ENCODE data around the gene RPL9. TPM values are rescaled to one million over a fixed set of nuclear protein-coding genes. Genes with fewer than 3 reads are reported as not detected.

RPL9 gene
- total RNA-seq, result 1,737 and 2,744 TPM in 2 replicates

GRCh38 chr4:39458505-39459300, at the start of gene RPL9, which contains the start of gene LIAS:
TSS of gene RPL9 (minus strand) at chr4:39458922. CDS start at chr4:39458439, 483 bp downstream.
TSS of gene LIAS (plus strand) at chr4:39459056. CDS start at chr4:39459118, 62 bp downstream.

DNA sequence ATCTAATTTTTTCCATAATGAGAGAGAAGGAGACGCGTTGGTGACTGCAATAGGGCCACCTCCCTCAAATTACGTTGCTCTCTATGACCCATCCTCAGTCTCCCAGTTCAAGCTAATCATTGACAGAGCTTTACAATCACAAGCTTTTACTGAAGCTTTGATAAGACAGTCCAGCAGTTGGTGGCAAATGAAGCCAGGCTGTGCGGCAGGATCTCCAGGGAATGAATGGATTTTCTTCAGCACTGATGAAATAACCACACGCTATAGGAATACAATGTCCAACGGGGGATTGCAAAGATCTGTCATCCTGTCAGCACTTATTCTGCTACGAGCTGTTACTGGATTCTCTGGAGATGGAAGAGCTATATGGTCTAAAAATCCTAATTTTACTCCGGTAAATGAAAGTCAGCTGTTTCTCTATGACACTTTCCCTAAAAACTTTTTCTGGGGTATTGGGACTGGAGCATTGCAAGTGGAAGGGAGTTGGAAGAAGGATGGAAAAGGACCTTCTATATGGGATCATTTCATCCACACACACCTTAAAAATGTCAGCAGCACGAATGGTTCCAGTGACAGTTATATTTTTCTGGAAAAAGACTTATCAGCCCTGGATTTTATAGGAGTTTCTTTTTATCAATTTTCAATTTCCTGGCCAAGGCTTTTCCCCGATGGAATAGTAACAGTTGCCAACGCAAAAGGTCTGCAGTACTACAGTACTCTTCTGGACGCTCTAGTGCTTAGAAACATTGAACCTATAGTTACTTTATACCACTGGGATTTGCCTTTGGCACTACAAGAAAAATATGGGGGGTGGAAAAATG, 51.7 kb downstream of the RPL9 start, which contains the start of gene KLB:
KLB (plus strand) TSS at position 168 of the 821 bp plus-strand sequence; CDS start at position 188, 20 bp downstream.

Small RNA genes lying within 50 kb of the gene (small RNA-seq; reads per million reads assigned to genes)
- not detected for gene MIR5591
- gene RF00019, result not detected

Other genes with a start within 250 kb of the RPL9 start
- 53.4 and 60.0 TPM in 2 replicates for gene RFC1, start 92.6 kb downstream of the RPL9 start, total RNA-seq
- under 0.01 TPM in 1 of 2 replicates, not detected in the other for gene KLB, start 52.0 kb downstream of the RPL9 start, total RNA-seq
- gene LIAS, start 134 bp upstream of the RPL9 start, total RNA-seq, result 7.9 and 11.1 TPM in 2 replicates
- gene UGDH, start 68.5 kb upstream of the RPL9 start, total RNA-seq, result 712 and 723 TPM in 2 replicates
- 184 and 198 TPM in 2 replicates for gene SMIM14, start 179.9 kb upstream of the RPL9 start, total RNA-seq
- 23.7 and 29.3 TPM in 2 replicates for gene UBE2K, start 239.2 kb upstream of the RPL9 start, total RNA-seq